GM21360 (cell line): ENCODE results near the gene PDIK1L.
A peak's percentile ranks its signal among the peaks of the same experiment; 100 is the strongest.

Experiments used
- ATAC-seq: cut with Tn5 transposase; IDR thresholded peaks from one replicate; pipeline ENCODE4 v1.9.1; 2021; ENCODE audit warnings: mild to moderate bottlenecking, moderate library complexity; ENCODE audit not compliant: unreplicated experiment

Gene PDIK1L

GRCh38 chr1:26111530-26112406 is at the start of gene PDIK1L:
TSS of gene PDIK1L (plus strand) at chr1:26111824. CDS start at chr1:26114309, 2,485 bp downstream.
- ATAC-seq = peak; percentile 69

- ATAC-seq = no peak
These were observed 47.1 kb upstream of the PDIK1L start for GRCh38 chr1:26064553-26064952.

- no peak for ATAC-seq
These were observed 45.5 kb upstream of the PDIK1L start for GRCh38 chr1:26066160-26066559.

- no peak for ATAC-seq
These were observed 44.8 kb upstream of the PDIK1L start for GRCh38 chr1:26066857-26067256.

GRCh38 chr1:26067432-26067911 is 44.2 kb upstream of the PDIK1L start, which contains the start of gene TRIM63:
TSS of gene TRIM63 (minus strand) at chr1:26067630. CDS start at chr1:26067494, 136 bp downstream.
- no peak for ATAC-seq

GRCh38 chr1:26069941-26070295 is 41.7 kb upstream of the PDIK1L start:
- no peak for ATAC-seq

- no peak for ATAC-seq
These were observed 41.2 kb upstream of the PDIK1L start for GRCh38 chr1:26070296-26070962.

GRCh38 chr1:26070963-26071342 is 40.7 kb upstream of the PDIK1L start:
- ATAC-seq = no peak

GRCh38 chr1:26072305-26072704 is 39.3 kb upstream of the PDIK1L start:
- no peak for ATAC-seq

GRCh38 chr1:26075421-26076144 is 36.0 kb upstream of the PDIK1L start:
- no peak for ATAC-seq

GRCh38 chr1:26077524-26077923 is 34.1 kb upstream of the PDIK1L start:
- ATAC-seq = no peak

- no peak for ATAC-seq
These were observed 33.1 kb upstream of the PDIK1L start for GRCh38 chr1:26078286-26079177.

- ATAC-seq = no peak
These were observed 32.5 kb upstream of the PDIK1L start for GRCh38 chr1:26079178-26079563.

- ATAC-seq = no peak
These were observed 31.4 kb upstream of the PDIK1L start for GRCh38 chr1:26079960-26080814.

GRCh38 chr1:26081267-26082019 is 30.2 kb upstream of the PDIK1L start:
- no peak for ATAC-seq

- no peak for ATAC-seq
These were observed 29.6 kb upstream of the PDIK1L start for GRCh38 chr1:26082020-26082350.

GRCh38 chr1:26083208-26083607 is 28.4 kb upstream of the PDIK1L start:
- ATAC-seq = no peak

- no peak for ATAC-seq
These were observed 27.5 kb upstream of the PDIK1L start for GRCh38 chr1:26084091-26084561.

GRCh38 chr1:26084844-26085243 is 26.8 kb upstream of the PDIK1L start:
- ATAC-seq = no peak
